Stimulated activated naive CD4-positive, alpha-beta T cell (primary cell): Measurements from ENCODE around the gene TMEM86B.

ENCODE experiments used
- DNase-seq, 6 experiments: peaks; one replicate each; lab custom pipeline; 2025; lab: John Stamatoyannopoulos, UW

TMEM86B gene, protein sequence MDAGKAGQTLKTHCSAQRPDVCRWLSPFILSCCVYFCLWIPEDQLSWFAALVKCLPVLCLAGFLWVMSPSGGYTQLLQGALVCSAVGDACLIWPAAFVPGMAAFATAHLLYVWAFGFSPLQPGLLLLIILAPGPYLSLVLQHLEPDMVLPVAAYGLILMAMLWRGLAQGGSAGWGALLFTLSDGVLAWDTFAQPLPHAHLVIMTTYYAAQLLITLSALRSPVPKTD

DNA sequence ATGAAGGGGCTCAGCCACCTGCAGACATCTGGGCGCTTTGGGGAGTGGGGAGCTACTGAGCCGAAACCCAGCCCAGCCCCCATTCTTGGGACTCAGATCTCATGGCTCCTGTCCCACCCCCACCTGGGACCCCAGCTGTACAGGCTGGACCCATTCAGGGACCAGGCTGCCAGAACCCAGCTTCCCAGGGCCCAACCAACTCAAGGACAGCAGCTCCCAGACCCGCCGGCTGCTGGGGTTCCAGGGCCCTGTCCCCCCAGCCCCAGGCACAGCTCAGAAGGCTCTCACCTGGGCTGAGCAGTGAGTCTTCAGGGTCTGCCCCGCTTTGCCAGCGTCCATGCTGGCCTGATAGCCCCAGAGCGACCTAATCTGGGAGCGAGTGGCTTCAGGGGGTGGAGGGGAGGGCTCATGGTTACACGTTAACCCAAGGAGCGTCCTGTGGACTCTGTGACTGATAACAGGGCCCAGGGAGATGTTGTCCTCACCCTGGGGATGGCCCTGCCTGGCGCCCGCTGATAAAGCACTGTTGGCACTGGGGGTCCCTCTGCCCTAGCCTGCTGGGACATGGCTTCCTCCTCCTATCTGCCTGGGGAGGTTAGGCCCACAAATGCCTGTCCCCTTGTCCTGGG lies at the start of gene TMEM86B:
TMEM86B (minus strand) TSS at position 361 of the 629 bp plus-strand sequence; CDS start at position 339, 22 bp downstream.
- no peak for DNase-seq

GRCh38 chr19:55277494-55277893 lies 48.9 kb upstream of the TMEM86B start:
- no peak for DNase-seq

DNA sequence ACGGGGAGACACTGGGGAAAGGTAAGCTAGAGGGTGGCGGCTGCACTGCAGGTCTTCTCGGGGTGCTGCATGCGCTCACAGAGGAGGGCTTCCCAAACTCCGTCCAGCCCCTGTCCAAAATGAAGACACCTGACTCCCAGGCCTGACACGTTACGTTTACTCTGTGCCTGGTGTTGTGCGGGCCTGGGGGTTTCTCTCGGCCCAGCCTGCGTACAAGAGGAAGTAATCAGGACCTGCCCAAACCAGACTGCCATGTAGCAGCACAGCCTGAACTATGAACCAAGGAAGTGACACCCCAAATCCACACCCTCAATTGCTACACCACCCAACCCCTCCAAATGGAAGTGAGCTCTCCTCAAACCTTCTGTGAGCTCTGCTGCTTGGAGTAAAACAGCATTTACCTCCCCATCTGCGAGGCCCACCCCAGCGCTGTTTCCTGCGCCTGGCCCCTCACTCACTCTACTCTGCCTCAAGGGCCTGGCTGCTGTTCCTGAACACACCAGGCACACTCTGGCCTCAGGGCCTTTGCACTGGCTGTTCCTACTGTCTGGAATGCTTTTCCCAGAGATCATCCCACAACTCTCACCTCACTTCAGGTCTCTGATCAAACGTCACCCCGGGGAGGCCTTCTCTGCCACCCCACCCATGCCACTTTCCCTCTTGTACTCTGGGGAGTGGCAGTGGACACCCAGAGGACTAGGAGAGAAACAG lies 48.3 kb upstream of the TMEM86B start:
- DNase-seq: no peak

- no peak for DNase-seq
Observed at GRCh38 chr19:55275851-55276719, 47.5 kb upstream of the TMEM86B start.

- no peak for DNase-seq
Observed at GRCh38 chr19:55273978-55274707, 45.6 kb upstream of the TMEM86B start.

GRCh38 chr19:55272142-55272541 lies 43.6 kb upstream of the TMEM86B start:
- DNase-seq: no peak

- no peak for DNase-seq
Observed at GRCh38 chr19:55270172-55270942, 41.8 kb upstream of the TMEM86B start.

GRCh38 chr19:55269299-55269698 lies 40.7 kb upstream of the TMEM86B start:
- DNase-seq: no peak

DNA sequence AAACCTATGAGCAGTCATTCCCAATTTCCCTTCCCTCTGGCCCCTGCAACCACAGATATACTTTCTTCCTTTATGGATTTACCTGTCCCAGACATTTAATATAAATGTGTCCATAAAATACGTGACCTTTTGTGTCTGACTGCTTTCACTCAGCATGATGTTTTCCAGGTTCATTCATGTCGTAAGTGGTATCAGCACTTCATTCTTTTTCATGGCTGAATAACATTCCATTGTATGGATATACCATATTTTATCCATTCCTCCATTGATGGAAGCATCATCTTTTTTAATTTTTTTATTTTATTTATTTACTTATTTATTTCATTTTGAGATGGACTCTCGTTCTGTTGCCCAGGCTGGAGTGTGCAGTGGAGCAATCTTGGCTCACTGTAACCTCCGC lies 38.3 kb upstream of the TMEM86B start:
- no peak for DNase-seq

GRCh38 chr19:55266404-55266803 lies 37.8 kb upstream of the TMEM86B start:
- no peak for DNase-seq

DNA sequence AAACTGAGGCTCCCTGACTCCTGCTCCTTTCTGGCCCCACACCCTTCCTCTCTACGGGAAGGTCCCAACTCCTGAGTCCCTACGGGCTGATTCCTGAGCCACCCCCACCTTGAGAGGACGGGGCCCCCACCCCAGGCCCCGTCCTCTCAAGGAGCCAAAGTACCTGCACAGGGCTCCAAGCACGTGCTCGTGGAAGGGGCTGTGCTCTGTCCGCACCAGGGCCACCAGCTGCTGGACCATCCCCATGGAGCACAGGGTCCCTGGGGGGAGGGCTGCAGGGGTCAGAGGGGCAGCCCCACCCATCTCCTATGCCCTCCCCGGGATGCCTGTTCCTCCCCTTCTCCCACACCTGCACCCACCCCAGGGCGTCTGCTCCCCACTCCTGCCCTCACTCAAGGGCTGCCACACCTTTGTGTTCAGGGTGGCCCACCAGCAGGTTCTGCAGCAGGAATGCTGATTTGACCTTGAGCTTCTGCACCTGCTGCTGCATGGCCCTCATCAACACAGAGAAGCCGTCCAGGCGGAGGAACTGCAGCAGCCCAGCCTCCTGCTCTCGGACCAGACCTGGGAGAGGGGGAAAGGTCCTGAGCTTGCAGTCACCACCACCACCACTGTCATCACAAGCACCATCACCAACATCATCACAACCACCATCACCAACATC lies 37.3 kb upstream of the TMEM86B start:
- DNase-seq: no peak

GRCh38 chr19:55265173-55265572 lies 36.6 kb upstream of the TMEM86B start:
- no peak for DNase-seq

DNA sequence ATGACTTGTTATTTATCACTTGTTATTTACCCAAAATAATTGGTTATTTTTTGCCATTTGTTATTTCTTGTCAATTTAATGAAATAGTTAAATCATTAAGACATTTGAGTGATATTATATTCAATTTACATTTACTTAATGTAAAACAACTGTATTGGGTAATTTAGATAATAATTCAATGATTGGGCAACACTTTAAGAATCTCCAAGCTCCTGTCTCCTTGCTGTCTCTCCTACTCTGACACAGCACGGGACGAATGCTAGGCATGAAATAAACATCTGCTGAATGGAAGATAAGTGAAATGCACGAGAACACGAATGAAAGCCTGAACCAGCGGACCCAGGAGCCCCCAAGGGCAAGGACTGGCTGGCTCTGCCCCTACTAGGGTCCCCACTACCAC lies 36.0 kb upstream of the TMEM86B start:
- no peak for DNase-seq

DNA sequence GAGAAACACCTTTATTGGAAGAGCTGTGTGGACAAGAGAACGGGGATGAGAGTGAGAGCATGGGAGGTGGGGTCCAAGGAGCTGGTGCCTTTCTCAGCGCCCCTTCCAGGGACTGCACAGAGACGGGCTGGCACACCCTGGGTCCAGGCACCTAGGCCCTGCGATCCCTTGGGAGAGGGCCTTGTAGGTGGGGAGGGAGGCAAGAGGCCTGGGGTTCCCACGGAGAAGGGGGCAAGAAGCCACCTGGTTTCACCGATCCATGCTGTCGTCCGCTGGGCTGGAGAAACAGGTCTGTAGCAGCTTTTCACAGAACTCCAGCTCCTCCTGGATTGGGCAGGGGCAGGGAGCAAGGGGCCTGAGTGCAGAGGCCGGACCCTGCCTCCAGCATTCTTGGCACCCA lies 33.8 kb upstream of the TMEM86B start:
- no peak for DNase-seq

GRCh38 chr19:55261671-55262126 lies 33.1 kb upstream of the TMEM86B start:
- DNase-seq: no peak

GRCh38 chr19:55259540-55260210 lies 31.1 kb upstream of the TMEM86B start:
- DNase-seq: peak in 1 of 6 experiments; percentile 49

DNA sequence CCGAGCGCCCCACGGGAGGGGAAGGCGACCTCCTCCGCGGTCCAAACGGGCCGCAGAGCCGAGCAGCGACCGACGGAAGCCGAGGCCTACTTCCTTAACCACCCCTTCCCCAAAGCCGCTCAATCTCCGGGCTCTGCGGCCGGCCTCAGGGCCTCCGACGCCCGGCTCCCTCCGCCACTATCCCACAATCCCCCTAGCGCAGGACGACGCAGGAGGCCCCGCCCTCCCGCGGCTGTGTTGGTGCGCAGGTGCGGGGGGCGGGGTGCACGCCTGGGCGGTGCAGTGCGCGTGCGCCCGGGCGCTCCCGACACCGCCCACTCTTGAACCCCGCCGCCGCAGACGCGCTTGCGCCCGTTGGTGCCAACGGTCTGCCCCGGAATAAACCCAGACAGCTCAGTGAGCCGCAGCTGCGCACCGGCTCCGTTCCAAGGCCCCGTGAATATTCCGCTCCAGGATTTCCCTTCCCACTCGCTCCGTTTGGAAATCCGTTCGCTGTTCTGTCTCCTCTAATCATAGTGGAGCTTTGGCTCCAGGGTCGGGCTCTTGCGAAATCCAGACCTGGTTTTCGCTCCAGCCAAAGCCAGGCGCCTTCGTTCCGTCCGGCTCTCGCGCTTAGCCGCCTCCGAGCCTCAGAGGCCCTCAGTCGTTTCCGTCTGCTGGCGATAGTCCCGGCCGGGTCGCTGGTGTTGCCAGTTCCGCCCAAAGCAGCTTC lies 30.4 kb upstream of the TMEM86B start, which contains the start of gene PPP6R1:
PPP6R1 (minus strand) TSS at position 190 of the 712 bp plus-strand sequence. CDS start 11,914 bp downstream, outside the sequence.
- DNase-seq: peak; percentile 89 to 100 (median 93)

- peak in 4 of 6 experiments; percentile 34 to 72 (median 61) for DNase-seq
Observed at GRCh38 chr19:55258476-55258827, 29.9 kb upstream of the TMEM86B start.
